ENCODE measurements around the gene TTR. TPM values are rescaled to one million over a fixed set of nuclear protein-coding genes. Genes with fewer than 3 reads are reported as not detected.

TTR gene
- total RNA-seq, 2 experiments from 2014 or later: not detected

- H3K4me3 Mint-ChIP-seq: no peak overlapping the region
- Histone ChIP-seq H3K4me3 (ENCODE audit: low read length) (no peak overlapping the region), H3K27ac (ENCODE audit: low read depth in 1 of 2, low read length in 2 of 2) (no peak overlapping the region), H3K27me3 (ENCODE audit: control insufficient read depth in 1 of 2, insufficient read depth in 2 of 2, low read length in 2 of 2) (no peaks in the 10 kb centered on the region), H3K4me1 (ENCODE audit: insufficient read depth, low read length) (no peaks in the 10 kb centered on the region), H3K36me3 (ENCODE audit: insufficient read depth, low read length) (no peaks in the 10 kb centered on the region), H3K9me3 (ENCODE audit: control insufficient read depth in 1 of 2, insufficient read depth in 1 of 2, low read length in 2 of 2) (no peaks in the 10 kb centered on the region)
- TF ChIP-seq, protein P1, sequence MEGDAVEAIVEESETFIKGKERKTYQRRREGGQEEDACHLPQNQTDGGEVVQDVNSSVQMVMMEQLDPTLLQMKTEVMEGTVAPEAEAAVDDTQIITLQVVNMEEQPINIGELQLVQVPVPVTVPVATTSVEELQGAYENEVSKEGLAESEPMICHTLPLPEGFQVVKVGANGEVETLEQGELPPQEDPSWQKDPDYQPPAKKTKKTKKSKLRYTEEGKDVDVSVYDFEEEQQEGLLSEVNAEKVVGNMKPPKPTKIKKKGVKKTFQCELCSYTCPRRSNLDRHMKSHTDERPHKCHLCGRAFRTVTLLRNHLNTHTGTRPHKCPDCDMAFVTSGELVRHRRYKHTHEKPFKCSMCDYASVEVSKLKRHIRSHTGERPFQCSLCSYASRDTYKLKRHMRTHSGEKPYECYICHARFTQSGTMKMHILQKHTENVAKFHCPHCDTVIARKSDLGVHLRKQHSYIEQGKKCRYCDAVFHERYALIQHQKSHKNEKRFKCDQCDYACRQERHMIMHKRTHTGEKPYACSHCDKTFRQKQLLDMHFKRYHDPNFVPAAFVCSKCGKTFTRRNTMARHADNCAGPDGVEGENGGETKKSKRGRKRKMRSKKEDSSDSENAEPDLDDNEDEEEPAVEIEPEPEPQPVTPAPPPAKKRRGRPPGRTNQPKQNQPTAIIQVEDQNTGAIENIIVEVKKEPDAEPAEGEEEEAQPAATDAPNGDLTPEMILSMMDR (IDR thresholded peaks at IDR 0.05): no peak
- DNase-seq: no peak
- H3K27me3 Mint-ChIP-seq: no peaks in the 10 kb centered on the region
- ChIA-PET POLR2A (no interaction called here), CTCF (no interaction called here)
- intact Hi-C loops (cut with DNase I, micrococcal nuclease): no loop called here
- ATAC-seq (ENCODE audit: poor library complexity): no peak
- no peaks in the 10 kb centered on the region for H3K4me1 Mint-ChIP-seq (ENCODE audit: low read depth)
- H3K36me3 Mint-ChIP-seq (ENCODE audit: low read depth): no peaks in the 10 kb centered on the region
- no peaks in the 10 kb centered on the region for H3K9me3 Mint-ChIP-seq
- no peak overlapping the region for H3K27ac Mint-ChIP-seq
These were observed 42.3 kb upstream of the TTR start for GRCh38 chr18:31549416-31549815.

DNA sequence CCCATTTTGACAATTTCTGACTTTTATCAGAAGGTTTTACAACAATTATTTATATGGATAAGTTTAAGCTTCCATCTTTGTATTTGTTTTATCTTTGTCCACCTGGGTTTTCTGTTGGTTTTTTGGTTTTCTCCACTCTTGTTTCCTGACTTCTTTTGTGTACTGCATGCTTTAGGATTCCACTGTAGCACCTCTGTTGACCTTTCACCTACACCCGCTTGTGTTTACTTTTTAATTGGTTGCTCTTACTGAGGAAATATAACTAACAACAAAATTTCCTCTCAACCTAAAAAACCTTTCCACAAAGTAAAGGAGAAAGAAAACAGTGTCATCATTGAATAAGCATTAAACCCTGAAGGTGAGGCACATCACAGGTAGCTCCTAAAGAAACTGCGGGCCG is 39.8 kb upstream of the TTR start:
- TF ChIP-seq, protein P1 (IDR thresholded peaks at IDR 0.05): no peak
- Histone ChIP-seq H3K36me3 (ENCODE audit: insufficient read depth, low read length) (no peaks in the 10 kb centered on the region), H3K4me3 (ENCODE audit: low read length) (no peak overlapping the region), H3K27ac (ENCODE audit: low read depth in 1 of 2, low read length in 2 of 2) (no peak overlapping the region), H3K4me1 (ENCODE audit: insufficient read depth, low read length) (no peaks in the 10 kb centered on the region), H3K27me3 (ENCODE audit: control insufficient read depth in 1 of 2, insufficient read depth in 2 of 2, low read length in 2 of 2) (peaks cover 0 to 2% of the 10 kb centered on the region in 2 experiments), H3K9me3 (ENCODE audit: control insufficient read depth in 1 of 2, insufficient read depth in 1 of 2, low read length in 2 of 2) (no peaks in the 10 kb centered on the region)
- Mint-ChIP-seq H3K4me1 (ENCODE audit: low read depth) (peaks cover 4% of the 10 kb centered on the region), H3K4me3 (no peak overlapping the region), H3K27ac (no peak overlapping the region), H3K27me3 (peaks cover 13% of the 10 kb centered on the region), H3K9me3 (no peaks in the 10 kb centered on the region), H3K36me3 (ENCODE audit: low read depth) (no peaks in the 10 kb centered on the region)
- ChIA-PET CTCF (interaction anchor here (0.6 kb wide), 1 partner anchor 1632 kb away, joined by 3 read pairs; no protein-coding TSS in a partner anchor), POLR2A (no interaction called here)
- intact Hi-C loops (cut with DNase I, micrococcal nuclease): loop anchor here in 1 of 2 experiments (10.0 kb wide), 1 partner anchor 547 kb away; no protein-coding TSS in a partner anchor
- ATAC-seq (ENCODE audit: poor library complexity): no peak
- DNase-seq: no peak

- DNase-seq: no peak
- Histone ChIP-seq H3K27ac (ENCODE audit: low read depth in 1 of 2, low read length in 2 of 2) (no peak overlapping the region), H3K4me1 (ENCODE audit: insufficient read depth, low read length) (no peaks in the 10 kb centered on the region), H3K27me3 (ENCODE audit: control insufficient read depth in 1 of 2, insufficient read depth in 2 of 2, low read length in 2 of 2) (peaks cover 0 to 2% of the 10 kb centered on the region in 2 experiments), H3K9me3 (ENCODE audit: control insufficient read depth in 1 of 2, insufficient read depth in 1 of 2, low read length in 2 of 2) (no peaks in the 10 kb centered on the region), H3K4me3 (ENCODE audit: low read length) (no peak overlapping the region), H3K36me3 (ENCODE audit: insufficient read depth, low read length) (no peaks in the 10 kb centered on the region)
- ChIA-PET POLR2A (no interaction called here), CTCF (no interaction called here)
- no peaks in the 10 kb centered on the region for H3K36me3 Mint-ChIP-seq (ENCODE audit: low read depth)
- no peak for ATAC-seq (ENCODE audit: poor library complexity)
- peaks cover 13% of the 10 kb centered on the region for H3K27me3 Mint-ChIP-seq
- TF ChIP-seq, protein P1 (IDR thresholded peaks at IDR 0.05): no peak
- H3K27ac Mint-ChIP-seq: no peak overlapping the region
- no peaks in the 10 kb centered on the region for H3K9me3 Mint-ChIP-seq
- intact Hi-C loops (cut with DNase I, micrococcal nuclease): loop anchor here in 1 of 2 experiments (10.0 kb wide), 1 partner anchor 549 kb away; no protein-coding TSS in a partner anchor
- H3K4me1 Mint-ChIP-seq (ENCODE audit: low read depth): peaks cover 4% of the 10 kb centered on the region
- no peak overlapping the region for H3K4me3 Mint-ChIP-seq
These were observed 37.9 kb upstream of the TTR start for GRCh38 chr18:31553800-31554199.
